C4-2B (cell line): ENCODE measurements around the gene TMEM167B.

ENCODE experiments used
- CTCF ChIP-seq: fragments of 450-650 bp; conservative IDR thresholded peaks from 2 replicates; pipeline ENCODE4 v1.5.1; 2017; ENCODE audit warnings: mild to moderate bottlenecking
- ZFX ChIP-seq: fragments of 450-650 bp; IDR thresholded peaks from 2 replicates; pipeline ENCODE4 v1.6.1; 2017

- TF ChIP-seq CTCF, result no peak
- no peak for TF ChIP-seq ZFX
These were observed 41.2 kb downstream of the TMEM167B start for GRCh38 chr1:109131800-109132199.
